ENCODE measurements around the gene CDC42. TPM values are rescaled to one million over a fixed set of nuclear protein-coding genes. Genes with fewer than 3 reads are reported as not detected.

Gene CDC42
- polyA plus RNA-seq, 4 donors = 349 to 435 (median 419) TPM

GRCh38 chr1:22123901-22124404 is 71.4 kb downstream of the CDC42 start:
- no peak for DNase-seq (ENCODE audit: low read depth in 4 of 4, low spot score in 3 of 4)

GRCh38 chr1:22124592-22125229 is 72.2 kb downstream of the CDC42 start:
- DNase-seq (ENCODE audit: low read depth in 4 of 4, low spot score in 3 of 4) = no peak

DNA sequence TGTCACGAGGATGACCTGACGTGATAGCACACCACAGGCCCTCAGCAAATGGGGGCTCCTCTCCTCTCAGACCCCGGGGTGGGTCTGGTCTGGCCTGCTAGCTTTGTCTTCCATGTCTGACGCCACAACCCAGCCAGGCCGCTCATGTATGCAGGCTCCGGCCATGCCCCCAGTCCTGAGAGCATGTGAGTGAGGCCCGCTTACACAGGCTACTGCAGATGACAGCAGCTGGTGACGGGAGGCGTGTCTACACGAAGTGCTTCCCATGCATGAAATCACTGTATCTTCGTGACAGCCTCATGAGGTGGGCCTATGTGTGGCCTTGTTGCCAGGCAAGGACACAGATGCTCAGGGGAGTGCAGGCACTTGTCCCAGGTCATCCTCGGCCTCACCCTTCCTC is 74.0 kb downstream of the CDC42 start:
- DNase-seq (ENCODE audit: low read depth in 4 of 4, low spot score in 3 of 4) = no peak

- no peak for DNase-seq (ENCODE audit: low read depth in 4 of 4, low spot score in 3 of 4)
Observed at GRCh38 chr1:22127248-22127647, 74.7 kb downstream of the CDC42 start.

DNA sequence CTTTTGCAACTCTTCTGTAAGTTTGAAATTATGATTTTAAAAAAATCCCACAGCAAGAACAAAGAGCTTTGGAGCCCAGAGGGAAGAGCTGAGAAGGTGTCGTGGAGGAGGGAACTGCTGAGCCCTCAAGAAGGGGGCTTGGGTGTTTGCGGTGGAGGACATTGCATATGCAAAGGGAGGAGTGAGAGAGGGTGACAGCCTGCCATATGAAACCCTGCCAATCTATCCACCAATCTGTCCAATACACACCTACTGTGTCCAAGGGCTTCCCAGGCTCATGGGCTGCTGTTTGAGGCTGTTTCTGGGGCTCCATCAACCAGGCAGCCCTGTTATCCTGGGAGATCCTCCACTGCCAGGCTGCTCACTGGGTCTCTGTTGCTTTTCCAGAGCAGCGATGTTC is 75.2 kb downstream of the CDC42 start:
- no peak for DNase-seq (ENCODE audit: low read depth in 4 of 4, low spot score in 3 of 4)

DNA sequence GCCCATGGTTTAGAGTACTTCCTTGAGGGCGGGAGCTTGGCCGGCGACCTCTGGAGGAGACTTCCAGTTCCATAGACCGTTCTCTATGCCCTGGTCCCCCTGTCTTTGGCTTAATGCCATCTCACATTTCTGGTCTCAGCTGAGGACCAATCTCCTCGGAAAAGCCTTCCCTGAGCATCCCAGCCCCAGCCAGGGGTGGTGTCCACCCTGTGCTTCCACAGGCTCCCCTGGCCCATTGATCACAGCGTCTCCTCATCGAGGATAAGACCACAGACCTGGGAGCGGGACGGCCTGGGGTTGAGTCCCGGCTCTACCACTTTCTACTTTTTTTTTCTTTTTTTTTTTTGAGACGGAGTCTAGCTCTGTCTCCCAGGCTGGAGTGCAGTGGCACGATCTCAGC is 75.9 kb downstream of the CDC42 start:
- no peak for DNase-seq (ENCODE audit: low read depth in 4 of 4, low spot score in 3 of 4)

DNA sequence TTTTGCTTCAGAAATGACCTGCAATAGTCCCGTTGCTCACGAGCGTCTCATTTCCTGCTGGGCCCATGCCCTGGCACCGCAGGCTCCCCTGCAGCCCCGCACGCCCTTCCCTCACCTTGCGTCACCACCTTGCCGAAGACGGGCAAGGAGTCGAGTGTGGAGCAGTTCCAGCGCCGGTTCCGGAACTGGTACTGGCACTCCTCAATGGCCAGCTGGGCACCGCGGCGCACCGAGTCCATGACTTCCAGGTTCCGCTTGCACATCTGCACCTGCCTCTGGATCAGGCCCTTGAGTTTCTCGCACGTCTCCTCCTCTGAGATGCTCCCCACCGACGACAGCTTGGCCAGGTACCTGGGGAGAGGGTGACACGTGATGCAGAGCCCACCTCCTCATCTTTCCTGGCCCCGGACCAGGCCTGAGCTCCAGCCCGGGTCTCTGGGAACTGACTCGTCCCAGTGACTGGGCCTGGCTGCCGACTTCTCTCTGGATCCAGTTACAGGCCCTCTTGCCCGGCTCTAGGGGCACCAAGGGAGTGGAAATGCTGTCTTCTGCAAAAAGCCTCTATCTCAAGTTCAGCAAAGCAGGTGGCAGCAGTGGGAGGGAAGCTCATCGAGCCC is 77.1 kb downstream of the CDC42 start:
- no peak for DNase-seq (ENCODE audit: low read depth in 4 of 4, low spot score in 3 of 4)

DNA sequence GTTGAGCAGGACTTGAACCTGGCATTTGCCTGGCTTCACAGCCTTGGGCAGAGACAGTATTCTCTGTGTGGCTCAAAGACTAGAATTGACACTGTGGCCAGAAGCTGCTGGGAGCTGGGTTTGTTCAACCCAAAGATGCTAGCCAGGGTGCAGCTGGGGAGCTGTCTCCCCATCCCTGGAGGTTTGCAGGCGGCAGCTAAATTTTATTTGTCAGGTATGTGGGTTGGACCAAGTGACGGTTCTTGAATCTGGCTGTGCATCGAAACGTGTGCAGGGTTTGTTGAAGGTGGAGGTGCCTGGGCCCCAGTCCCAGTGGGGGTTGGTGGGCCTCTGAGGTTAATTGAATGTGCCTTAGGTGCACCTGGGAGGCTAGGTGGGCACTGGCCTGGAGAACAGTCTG is 78.6 kb downstream of the CDC42 start:
- DNase-seq (ENCODE audit: low read depth in 4 of 4, low spot score in 3 of 4) = no peak

- DNase-seq (ENCODE audit: low read depth in 4 of 4, low spot score in 3 of 4) = no peak
Observed at GRCh38 chr1:22131875-22132486, 79.5 kb downstream of the CDC42 start.

GRCh38 chr1:22132517-22133235 is 80.2 kb downstream of the CDC42 start:
- no peak for DNase-seq (ENCODE audit: low read depth in 4 of 4, low spot score in 3 of 4)

- no peak for DNase-seq (ENCODE audit: low read depth in 4 of 4, low spot score in 3 of 4)
Observed at GRCh38 chr1:22133247-22133930, 80.9 kb downstream of the CDC42 start.

GRCh38 chr1:22133931-22134324 is 81.4 kb downstream of the CDC42 start:
- DNase-seq (ENCODE audit: low read depth in 4 of 4, low spot score in 3 of 4) = no peak

DNA sequence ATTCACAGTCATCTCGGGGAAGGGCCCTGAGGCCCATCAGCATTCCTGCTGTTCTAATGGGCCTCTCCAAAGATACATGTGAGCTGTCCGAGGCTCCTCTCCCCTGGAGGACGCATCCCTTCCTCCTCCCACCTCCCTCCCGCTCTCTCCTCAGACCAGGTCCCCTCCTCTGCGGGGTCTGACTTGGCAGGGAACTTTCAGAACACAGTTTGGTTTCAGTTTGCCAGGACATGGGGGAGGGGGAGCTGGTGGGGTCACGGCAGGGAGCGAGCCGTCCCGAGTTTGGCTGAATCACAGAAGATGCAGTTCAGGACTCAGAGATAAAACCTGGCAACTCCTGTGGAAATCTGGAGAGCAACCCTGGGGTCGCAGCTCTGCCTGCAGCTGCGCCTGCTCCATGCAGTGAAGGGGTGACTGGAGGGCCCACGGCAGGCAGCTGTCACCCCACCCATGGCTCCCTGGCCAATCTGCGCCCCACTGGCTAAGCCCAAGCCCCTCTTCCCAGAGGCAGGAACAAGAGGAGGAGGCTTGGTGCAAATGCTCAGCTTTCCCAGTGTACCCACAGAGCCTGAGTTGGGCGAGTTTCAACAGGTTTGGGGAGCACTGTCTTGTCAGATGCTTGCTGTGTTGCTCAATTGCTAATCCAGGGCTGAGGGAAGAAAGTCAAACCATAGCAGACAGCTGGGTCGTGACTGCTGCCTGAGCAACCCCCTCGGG is 84.7 kb downstream of the CDC42 start:
- no peak for DNase-seq (ENCODE audit: low read depth in 4 of 4, low spot score in 3 of 4)

- DNase-seq (ENCODE audit: low read depth in 4 of 4, low spot score in 3 of 4) = no peak
Observed at GRCh38 chr1:22139066-22139594, 86.6 kb downstream of the CDC42 start.

GRCh38 chr1:22139817-22140216 is 87.3 kb downstream of the CDC42 start:
- DNase-seq (ENCODE audit: low read depth in 4 of 4, low spot score in 3 of 4) = no peak

Other genes starting within 250 kb of the CDC42 start
- gene LDLRAD2, start 240.4 kb upstream of the CDC42 start, polyA plus RNA-seq (ENCODE audit: insufficient read length in 4 of 4) = 1 to 10 TPM; 3.6 to 5.5 (median 5.3) TPM
- gene HSPG2, start 115.4 kb upstream of the CDC42 start, polyA plus RNA-seq (ENCODE audit: insufficient read length in 4 of 4) = 100 to 1,000 TPM; 147 to 222 (median 176) TPM
- under 1 TPM in 1 of 4 donors, not detected in 3; 0.13 TPM for gene CELA3B, start 75.7 kb upstream of the CDC42 start, polyA plus RNA-seq (ENCODE audit: insufficient read length in 4 of 4)
- gene CELA3A, start 51.1 kb upstream of the CDC42 start, polyA plus RNA-seq (ENCODE audit: insufficient read length in 4 of 4) = under 1 TPM in 1 of 4 donors, not detected in 3; 0.13 TPM
- gene WNT4, start 90.4 kb downstream of the CDC42 start, polyA plus RNA-seq (ENCODE audit: insufficient read length in 4 of 4) = 1 to 10 TPM; 6.7 to 8.2 (median 7.0) TPM

Data from right renal pelvis (tissue), 4 donors.